Neutrophil (primary cell): ENCODE measurements around the gene RNF14.

Source experiments
- H3K27ac ChIP-seq: fragments of 200-600 bp; sonication (generic); 2 replicates; pipeline ENCODE4 v1.5.1; 2016; ENCODE audit warnings: mild to moderate bottlenecking, moderate library complexity
- H3K27me3 ChIP-seq: fragments of 200-600 bp; sonication (generic); 2 replicates; pipeline ENCODE4 v1.6.0; 2016; ENCODE audit warnings: mild to moderate bottlenecking
- H3K36me3 ChIP-seq: fragments of 200-600 bp; sonication (generic); 2 replicates; pipeline ENCODE4 v1.5.1; 2017
- H3K4me1 ChIP-seq, 2 experiments: fragments of 200-600 bp in 1 of 2; sonication (generic) in 1 of 2; 1 replicate in 1 of 2; 2 replicates in 1 of 2; pipeline versions ENCODE4 v1.5.1 to v1.6.1; 2013 to 2016; ENCODE audit warnings: low read depth in 1 of 2, low read length in 1 of 2, mild to moderate bottlenecking in 1 of 2, moderate library complexity in 1 of 2; ENCODE audit not compliant: control insufficient read depth in 1 of 2, insufficient read depth in 1 of 2
- H3K4me3 ChIP-seq, 2 experiments: fragments of 200-600 bp in 1 of 2; sonication (generic) in 1 of 2; 1 replicate in 1 of 2; 2 replicates in 1 of 2; pipeline ENCODE4 v1.5.1; 2013 to 2016; ENCODE audit warnings: low read depth in 1 of 2, low read length in 1 of 2, mild to moderate bottlenecking in 1 of 2, moderate library complexity in 1 of 2
- H3K9me3 ChIP-seq: fragments of 200-600 bp; sonication (generic); 2 replicates; pipeline ENCODE4 v1.5.1; 2016
- CTCF ChIP-seq: fragments of 200-600 bp; sonication (generic); IDR thresholded peaks from 2 replicates; pipeline ENCODE4 v1.5.1; 2016; ENCODE audit warnings: antibody characterized with exemption

Gene RNF14

GRCh38 chr5:141949511-141949910 lies 19.4 kb upstream of the RNF14 start:
- H3K36me3 ChIP-seq: no peaks in the 10 kb centered on the region
- no peaks in the 10 kb centered on the region for H3K9me3 ChIP-seq
- H3K27ac ChIP-seq: no peak overlapping the region
- H3K27me3 ChIP-seq: no peaks in the 10 kb centered on the region
- no peak overlapping the region for H3K4me3 ChIP-seq
- peaks cover 33 to 40% of the 10 kb centered on the region in 2 experiments for H3K4me1 ChIP-seq
- no peak for TF ChIP-seq CTCF

GRCh38 chr5:141950207-141951005 lies 18.5 kb upstream of the RNF14 start:
- H3K4me1 ChIP-seq: peaks cover 36 to 44% of the 10 kb centered on the region in 2 experiments
- no peak overlapping the region for H3K4me3 ChIP-seq
- no peaks in the 10 kb centered on the region for H3K27me3 ChIP-seq
- H3K9me3 ChIP-seq: no peaks in the 10 kb centered on the region
- no peak for TF ChIP-seq CTCF
- no peaks in the 10 kb centered on the region for H3K36me3 ChIP-seq
- H3K27ac ChIP-seq: no peak overlapping the region

- H3K27me3 ChIP-seq: no peaks in the 10 kb centered on the region
- peaks cover 26 to 35% of the 10 kb centered on the region in 2 experiments for H3K4me1 ChIP-seq
- H3K4me3 ChIP-seq: no peak overlapping the region
- H3K9me3 ChIP-seq: no peaks in the 10 kb centered on the region
- no peak overlapping the region for H3K27ac ChIP-seq
- no peak for TF ChIP-seq CTCF
- no peaks in the 10 kb centered on the region for H3K36me3 ChIP-seq
Measured at GRCh38 chr5:141951332-141951781, 17.5 kb upstream of the RNF14 start.

- Histone ChIP-seq H3K27me3 (no peaks in the 10 kb centered on the region), H3K4me1 (peaks cover 26 to 33% of the 10 kb centered on the region in 2 experiments), H3K36me3 (no peaks in the 10 kb centered on the region), H3K9me3 (no peaks in the 10 kb centered on the region), H3K27ac (no peak overlapping the region), H3K4me3 (no peak overlapping the region)
- TF ChIP-seq CTCF: no peak
Measured at GRCh38 chr5:141952020-141952419, 16.9 kb upstream of the RNF14 start.

- Histone ChIP-seq H3K36me3 (no peaks in the 10 kb centered on the region), H3K27ac (peak overlapping the region; percentile 48), H3K4me3 (no peak overlapping the region), H3K9me3 (no peaks in the 10 kb centered on the region), H3K27me3 (no peaks in the 10 kb centered on the region), H3K4me1 (peaks cover 44 to 52% of the 10 kb centered on the region in 2 experiments)
- no peak for TF ChIP-seq CTCF
Measured at GRCh38 chr5:141954194-141954593, 14.7 kb upstream of the RNF14 start.
